Neural cell (in vitro differentiated cells): ENCODE results near the gene TMEM50B.

Experiments used
- EP300 ChIP-seq: fragments of 450-650 bp; conservative IDR thresholded peaks from 2 replicates; pipeline ENCODE4 v1.6.1; 2014; ENCODE audit warnings: antibody characterized with exemption, mild to moderate bottlenecking, moderate library complexity; ENCODE audit not compliant: poor library complexity, severe bottlenecking
- EZH2 ChIP-seq: fragments of 200-600, 300-800 bp; shearing (Covaris generic), sonication (generic); IDR thresholded peaks from 2 replicates; pipeline ENCODE4 v1.6.1; 2014; ENCODE audit warnings: antibody characterized with exemption, low read length, borderline replicate concordance, mild to moderate bottlenecking; ENCODE audit not compliant: insufficient read depth, poor library complexity, severe bottlenecking
- MXI1 ChIP-seq: fragments of 450-650 bp; conservative IDR thresholded peaks from 2 replicates; pipeline ENCODE4 v1.6.1; 2014; ENCODE audit warnings: antibody characterized with exemption, mild to moderate bottlenecking; ENCODE audit not compliant: poor library complexity, severe bottlenecking
- TF ChIP-seq, protein P1 (sequence below): fragments of 450-650 bp; IDR thresholded peaks from 2 replicates; pipeline ENCODE4 v1.5.1; 2014; ENCODE audit warnings: antibody characterized with exemption, mild to moderate bottlenecking, moderate library complexity; ENCODE audit not compliant: poor library complexity, severe bottlenecking
- TF ChIP-seq, protein P2 (sequence below): IDR thresholded peaks from 2 replicates; pipeline ENCODE4 v1.6.1; 2012; ENCODE audit warnings: borderline replicate concordance

DNA sequence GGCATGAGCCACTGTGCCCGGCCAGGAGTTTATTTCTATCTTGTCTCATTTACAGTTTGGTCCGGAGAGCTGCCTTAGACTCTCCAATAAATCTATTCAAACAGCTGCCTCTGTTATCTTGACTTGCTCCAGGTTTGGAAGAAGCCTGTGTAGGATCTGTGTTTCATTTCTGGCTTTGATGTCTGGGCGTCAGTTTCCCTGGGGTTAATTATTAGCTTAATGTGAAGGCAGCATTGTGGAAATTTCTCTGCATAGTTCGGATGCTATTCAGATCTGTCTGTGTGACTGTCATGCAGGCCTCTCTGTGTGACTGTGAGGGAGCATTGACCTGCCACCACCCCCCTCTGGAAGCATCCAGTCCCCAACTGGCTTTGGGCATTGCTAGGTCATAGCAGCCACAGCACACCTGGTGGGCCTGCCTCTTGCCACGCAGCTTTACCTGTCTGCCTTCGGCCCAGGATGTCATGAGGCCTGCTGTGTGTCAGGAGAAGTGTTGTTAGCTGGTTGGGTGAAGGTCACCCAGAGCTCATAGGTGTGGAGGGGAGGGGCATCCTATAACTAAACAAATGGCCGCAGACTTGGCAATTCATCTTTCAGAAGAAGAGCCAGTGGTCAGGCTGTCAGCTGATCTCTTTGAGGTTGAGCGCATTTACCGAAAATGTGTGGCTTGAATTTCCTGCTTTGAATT, 66.8 kb downstream of the TMEM50B start:
- no peak for TF ChIP-seq EZH2
- TF ChIP-seq, protein P1, sequence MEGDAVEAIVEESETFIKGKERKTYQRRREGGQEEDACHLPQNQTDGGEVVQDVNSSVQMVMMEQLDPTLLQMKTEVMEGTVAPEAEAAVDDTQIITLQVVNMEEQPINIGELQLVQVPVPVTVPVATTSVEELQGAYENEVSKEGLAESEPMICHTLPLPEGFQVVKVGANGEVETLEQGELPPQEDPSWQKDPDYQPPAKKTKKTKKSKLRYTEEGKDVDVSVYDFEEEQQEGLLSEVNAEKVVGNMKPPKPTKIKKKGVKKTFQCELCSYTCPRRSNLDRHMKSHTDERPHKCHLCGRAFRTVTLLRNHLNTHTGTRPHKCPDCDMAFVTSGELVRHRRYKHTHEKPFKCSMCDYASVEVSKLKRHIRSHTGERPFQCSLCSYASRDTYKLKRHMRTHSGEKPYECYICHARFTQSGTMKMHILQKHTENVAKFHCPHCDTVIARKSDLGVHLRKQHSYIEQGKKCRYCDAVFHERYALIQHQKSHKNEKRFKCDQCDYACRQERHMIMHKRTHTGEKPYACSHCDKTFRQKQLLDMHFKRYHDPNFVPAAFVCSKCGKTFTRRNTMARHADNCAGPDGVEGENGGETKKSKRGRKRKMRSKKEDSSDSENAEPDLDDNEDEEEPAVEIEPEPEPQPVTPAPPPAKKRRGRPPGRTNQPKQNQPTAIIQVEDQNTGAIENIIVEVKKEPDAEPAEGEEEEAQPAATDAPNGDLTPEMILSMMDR = no peak
- TF ChIP-seq MXI1 = no peak
- no peak for TF ChIP-seq EP300
- TF ChIP-seq, protein P2, sequence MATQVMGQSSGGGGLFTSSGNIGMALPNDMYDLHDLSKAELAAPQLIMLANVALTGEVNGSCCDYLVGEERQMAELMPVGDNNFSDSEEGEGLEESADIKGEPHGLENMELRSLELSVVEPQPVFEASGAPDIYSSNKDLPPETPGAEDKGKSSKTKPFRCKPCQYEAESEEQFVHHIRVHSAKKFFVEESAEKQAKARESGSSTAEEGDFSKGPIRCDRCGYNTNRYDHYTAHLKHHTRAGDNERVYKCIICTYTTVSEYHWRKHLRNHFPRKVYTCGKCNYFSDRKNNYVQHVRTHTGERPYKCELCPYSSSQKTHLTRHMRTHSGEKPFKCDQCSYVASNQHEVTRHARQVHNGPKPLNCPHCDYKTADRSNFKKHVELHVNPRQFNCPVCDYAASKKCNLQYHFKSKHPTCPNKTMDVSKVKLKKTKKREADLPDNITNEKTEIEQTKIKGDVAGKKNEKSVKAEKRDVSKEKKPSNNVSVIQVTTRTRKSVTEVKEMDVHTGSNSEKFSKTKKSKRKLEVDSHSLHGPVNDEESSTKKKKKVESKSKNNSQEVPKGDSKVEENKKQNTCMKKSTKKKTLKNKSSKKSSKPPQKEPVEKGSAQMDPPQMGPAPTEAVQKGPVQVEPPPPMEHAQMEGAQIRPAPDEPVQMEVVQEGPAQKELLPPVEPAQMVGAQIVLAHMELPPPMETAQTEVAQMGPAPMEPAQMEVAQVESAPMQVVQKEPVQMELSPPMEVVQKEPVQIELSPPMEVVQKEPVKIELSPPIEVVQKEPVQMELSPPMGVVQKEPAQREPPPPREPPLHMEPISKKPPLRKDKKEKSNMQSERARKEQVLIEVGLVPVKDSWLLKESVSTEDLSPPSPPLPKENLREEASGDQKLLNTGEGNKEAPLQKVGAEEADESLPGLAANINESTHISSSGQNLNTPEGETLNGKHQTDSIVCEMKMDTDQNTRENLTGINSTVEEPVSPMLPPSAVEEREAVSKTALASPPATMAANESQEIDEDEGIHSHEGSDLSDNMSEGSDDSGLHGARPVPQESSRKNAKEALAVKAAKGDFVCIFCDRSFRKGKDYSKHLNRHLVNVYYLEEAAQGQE = no peak
